NCI-H2171 treated with DMSO at 0.1 percent for 48 hours (cell line): ENCODE results near the gene GORASP2.

ENCODE experiments used
- DNase-seq: peaks from one replicate; lab custom pipeline; 2025; lab: John Stamatoyannopoulos, UW

Gene GORASP2

DNA sequence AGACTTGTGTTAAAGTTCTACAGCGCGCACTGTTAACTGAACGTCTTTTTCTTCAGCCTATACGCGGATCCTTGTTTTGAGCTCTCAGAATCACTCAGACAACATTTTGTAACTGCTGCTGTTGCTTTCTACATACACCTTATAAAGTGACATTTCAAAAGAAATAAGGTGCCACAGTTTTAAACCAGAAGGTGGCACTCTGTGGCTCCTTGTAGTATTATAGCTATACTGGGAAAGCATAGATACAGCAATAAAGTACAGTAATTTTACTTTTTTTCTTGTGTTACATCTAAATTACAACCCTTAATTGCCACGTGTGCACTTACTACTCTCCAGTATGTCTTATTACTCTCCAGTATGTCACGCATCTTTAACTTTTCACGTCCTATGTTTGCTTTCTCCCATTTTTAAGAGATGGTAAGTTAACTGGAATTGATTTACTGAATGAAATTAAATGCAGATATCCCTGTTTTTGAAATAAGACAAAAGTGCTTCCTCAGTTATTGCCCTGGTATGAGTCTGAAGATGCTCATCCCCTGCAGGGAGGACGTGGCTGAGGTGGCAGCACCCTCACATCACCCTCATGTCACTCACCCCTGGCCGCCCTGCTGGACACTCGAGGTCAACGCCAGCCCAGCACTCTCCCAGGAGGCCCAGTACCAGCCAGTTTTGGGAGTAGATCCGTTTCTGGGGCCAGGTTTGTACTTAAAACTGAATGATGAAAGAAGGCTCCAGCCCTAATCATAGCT lies 37.8 kb downstream of the GORASP2 start:
- DNase-seq: no peak

DNA sequence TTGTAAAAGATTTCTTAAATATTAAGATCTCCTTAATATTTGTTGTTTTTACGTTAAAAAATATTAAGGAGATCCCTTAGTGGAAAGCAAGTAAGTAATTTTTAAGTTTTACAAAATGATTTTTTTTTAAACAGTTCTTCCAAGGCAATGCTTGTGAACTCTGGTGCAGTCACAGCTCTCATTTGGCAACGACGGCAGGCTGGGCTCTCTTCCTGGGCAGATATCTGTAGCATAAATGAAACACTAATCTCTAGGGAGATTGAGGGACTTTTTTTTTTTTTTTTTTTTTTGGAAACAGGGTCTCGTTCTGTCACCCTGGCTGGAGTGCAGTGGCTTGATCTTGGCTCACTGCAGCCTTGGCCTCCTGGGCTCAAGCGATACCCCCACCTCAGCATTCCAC lies 38.5 kb downstream of the GORASP2 start:
- no peak for DNase-seq

DNA sequence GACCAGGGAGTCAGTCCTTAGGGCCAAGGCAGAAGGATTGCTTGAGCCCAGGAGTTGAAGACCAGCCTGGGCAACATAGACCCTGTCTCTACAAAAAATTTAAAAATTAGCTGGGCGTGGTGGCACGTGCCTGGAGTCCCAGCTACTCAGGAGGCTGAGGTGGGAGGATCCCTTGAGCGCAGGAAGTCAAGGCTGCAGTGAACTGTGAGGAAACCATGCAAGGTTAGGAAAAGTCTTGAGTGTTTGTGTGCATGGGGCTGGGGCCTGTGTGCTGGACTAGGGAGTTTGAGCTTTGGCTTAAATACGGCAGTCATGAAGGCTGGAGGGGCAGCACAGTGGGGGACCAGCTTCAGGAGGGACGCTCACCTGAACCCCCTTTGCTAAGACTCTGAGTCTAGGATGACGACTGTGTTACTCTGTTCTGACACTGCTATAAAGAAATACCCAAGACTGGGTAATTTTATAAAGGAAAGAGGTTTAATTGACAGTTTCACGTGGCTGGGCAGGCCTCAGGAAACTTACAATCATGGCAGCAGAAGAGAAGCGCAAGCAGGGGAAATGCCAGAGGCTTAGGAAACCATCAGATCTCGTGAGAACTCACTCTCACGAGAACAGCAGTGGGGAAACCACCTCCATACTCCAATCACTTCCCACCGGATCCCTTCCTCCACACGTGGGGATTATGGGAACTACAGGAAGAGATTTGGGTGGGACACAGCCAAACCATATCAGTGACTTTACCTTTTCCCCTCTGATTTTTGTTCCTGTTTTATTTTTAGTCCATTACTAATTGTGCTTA lies 39.4 kb downstream of the GORASP2 start:
- DNase-seq: no peak

DNA sequence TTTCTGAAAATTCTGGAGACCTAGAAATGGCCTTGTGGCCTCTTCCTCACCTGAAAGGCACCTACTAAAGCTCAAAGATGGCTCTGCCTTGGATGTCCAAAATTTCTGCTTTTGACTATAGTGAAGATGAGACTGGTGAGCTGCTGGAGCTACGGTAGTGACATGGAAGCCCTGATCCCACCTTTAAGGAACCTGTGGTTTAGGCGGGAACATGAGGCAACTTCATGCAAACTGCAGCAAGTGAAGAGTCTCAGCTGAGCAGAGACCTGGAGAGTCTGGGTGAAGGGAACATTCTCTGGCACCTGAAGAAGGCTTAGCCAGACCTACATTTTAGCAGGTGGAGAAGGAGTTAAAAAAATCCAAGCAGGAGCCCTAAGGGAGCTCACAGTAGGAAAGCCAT lies 40.0 kb downstream of the GORASP2 start:
- no peak for DNase-seq

DNA sequence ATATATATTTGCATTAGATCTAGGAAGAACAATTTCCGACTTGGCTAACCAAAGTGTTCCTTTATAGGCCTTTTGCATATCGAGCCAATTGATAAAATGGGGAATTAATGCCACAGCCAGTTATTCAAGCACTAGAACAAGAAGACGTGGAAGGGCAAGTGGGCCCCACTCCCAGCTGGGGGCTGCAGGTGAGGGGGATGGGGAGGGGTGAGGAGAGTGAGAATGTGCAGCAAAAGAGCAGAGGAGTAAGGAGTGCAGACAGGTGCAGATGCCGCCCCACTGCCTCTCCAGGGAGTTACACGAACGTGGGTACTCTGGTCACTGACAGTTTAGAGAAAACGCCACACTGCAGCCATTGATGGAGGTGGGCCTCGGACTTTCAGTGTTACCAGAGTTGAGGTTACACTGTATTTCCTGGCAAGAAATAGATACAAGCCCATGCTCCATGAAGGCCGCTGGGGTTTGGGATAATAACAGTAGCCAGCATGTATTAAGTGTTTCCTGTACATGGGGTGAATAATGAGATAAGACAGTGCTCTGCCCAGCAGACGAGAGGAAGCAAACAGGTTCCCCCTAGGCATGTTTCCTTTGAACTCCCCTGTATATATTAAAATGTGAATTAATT lies 40.9 kb downstream of the GORASP2 start:
- peak; percentile 10 for DNase-seq

DNA sequence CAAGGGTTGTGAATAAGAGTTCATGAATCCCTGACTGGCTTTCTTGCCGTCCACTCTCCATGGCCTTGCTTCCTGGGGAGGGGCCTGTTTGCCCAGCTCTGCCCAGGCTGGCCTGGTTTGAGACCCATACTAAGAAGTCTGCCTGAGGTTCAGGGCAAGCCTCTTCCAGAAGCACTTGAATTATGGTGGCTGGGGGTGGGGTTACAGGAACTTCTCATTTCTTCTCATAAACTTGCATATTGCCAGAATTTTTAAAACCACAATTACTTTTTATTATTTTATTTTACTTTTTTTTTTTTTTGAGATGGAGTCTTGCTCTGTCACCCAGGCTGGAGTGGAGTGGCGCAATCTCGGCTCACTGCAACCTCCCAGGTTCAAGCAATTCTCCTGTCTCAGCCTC lies 42.0 kb downstream of the GORASP2 start:
- DNase-seq: no peak

DNA sequence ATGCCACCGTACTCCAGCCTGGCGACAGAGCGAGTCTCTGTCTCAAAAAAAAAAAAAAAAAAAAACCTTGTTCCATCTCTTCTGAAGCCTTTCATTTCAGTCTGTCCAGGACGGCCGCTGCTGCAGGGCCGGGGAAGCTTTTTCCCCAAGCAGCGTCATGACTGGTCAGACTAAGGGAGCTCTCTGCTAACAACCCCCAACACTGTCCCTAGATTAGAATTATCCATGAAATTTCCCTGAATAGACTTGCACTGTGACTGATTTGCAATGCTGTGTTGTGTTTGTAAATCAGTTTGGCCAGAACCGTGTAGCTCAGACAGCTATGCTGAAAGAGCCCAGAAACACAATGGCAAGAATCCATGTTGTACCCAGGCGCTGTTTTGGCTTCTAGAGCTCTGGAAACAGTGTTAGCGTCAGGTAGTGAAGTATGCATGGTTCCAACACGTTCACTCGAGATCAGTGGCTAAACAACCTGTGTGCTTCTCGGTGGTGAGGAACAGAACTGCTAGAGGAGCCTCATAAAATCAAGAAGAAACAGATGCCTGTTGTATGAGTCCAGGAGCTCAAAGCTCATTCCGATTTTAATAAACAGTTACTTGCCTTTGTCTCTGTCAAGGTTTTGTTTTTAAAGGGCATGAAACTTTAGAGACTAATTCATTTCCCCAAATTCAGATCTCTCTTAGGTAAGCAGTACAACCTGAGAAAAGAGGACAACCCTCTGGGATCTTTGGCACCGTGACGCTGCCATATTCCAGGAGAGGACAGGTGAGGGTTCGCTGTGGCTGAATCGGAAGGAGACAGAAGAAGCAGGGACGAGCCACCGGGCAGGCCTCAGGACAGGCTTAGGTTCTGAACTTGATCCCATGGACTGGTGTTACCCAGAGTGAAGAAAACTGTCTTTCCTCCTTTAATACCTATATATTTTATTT lies 43.5 kb downstream of the GORASP2 start:
- DNase-seq: peak; percentile 37

DNA sequence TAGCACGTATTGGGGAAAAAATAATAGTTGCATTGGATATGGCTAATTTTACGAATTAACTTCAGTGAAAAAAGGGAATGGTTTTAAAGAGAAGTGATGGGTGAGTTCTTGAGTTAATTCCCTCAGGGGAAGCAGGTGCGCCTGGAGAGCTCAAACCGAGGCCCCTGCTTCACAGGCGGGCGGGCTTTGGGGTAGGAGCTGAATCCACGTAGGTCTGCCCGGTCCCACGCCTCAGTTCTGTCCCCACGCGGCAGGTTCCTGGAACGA lies 44.1 kb downstream of the GORASP2 start:
- no peak for DNase-seq

DNA sequence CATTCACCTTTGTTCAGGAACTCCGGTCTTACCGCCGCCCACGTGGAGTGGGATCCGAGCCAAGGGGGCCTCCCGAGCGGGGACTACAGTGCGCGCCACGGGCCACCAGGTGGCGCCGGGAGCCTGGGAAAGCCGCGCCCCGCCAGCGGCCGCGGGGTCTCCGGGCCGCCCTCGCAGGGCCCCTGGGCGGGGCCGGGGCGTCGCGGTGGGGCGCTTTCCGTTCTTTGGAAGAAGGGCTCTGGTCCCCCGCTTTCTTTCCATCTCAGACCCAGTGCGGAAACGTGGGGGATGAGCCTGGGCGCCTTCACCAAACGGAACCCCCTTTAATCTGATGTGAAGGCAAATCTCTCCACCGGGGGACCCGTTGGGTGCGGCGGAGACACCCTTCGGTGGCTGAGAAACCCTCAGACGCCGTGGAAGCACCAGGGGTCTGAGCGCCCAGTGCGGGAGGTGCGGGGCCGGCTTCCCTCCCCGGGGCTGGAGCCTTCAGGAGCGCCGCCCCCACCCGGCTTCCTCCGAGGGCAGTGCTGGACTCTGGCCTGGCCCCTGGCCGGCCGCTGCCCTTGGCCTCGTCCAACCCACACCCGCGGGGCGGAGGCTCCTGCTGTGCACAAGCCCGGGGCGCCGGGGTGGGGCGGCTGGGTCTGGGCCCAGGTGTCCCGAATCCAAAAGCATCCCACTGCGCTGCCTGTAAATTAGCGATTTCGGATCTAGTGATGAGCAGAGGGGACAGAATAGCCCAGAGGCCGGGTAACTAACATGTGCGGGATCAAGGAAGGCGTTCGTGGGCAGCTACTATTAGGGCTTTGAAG lies 44.6 kb downstream of the GORASP2 start:
- DNase-seq: peak; percentile 87

DNA sequence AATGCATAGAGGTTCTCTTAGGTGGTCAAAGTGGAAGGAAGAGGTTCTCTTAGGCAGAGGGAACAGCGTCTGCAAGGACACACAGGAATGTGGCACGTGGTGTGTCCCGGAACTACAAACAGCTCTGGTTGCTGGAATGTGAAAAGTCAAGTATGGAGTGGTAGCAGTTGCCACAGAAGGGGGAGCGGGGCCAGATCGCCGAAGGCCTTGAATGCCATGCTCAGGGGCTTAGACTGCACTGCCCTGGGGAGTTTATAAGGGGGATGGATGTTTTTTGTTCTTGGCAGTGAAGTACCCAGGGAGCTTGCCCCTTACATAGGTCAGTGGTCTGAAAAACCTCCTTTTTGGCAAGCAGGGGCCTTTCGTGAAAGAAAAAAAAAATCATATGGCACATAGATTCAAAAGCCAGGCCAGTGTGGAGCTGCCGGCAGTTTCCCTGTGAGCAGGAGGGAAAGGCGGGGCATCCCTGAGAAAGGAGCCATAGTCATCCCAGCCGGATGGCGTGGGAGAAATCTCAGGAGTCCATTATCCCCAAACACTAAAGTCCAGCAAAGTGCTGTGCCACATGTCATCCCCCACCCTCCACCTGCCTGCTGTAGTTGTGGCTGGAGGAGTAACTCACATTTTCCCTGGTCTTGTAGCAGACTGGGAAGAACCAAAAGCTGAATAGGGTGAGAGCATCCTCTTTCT lies 45.4 kb downstream of the GORASP2 start:
- no peak for DNase-seq

DNA sequence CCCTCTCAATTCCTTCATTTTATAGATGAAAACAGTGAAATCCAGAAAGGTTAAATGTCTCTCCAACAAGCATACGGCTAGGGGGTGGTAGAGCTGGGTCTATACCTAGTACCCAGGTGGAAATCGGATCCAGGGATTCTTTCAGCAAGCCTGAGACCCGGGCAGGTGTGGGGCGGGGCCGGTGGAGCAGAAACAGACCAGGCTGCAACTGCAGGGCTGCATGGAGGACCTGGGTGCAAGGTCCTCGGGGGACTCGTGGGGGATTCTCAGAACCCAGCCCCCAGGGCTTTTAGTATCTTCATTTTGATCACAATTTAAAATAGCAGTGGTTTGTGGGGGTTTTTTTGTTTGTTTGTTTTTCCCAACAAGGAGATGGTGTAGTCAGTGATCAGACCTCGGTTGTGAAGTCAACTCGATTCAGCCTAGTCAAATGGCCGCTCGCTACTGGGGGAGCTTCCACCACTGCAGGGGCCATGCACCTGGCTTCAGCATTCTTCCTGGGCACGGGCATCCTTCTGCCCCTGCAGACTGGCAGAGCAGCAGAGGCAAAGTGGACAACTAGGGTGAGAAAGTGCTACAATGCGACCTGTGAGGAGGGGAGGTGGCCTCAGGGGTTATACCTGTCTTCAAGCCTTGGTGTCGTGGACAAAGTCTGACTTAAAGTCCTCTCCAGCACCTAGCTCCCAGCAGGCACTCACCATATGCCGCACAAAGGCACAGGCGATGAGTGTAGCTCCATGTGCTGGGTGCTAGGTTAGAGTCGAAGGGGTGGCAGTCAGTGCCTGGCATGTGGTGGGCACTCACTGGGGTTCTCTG lies 46.3 kb downstream of the GORASP2 start:
- no peak for DNase-seq

DNA sequence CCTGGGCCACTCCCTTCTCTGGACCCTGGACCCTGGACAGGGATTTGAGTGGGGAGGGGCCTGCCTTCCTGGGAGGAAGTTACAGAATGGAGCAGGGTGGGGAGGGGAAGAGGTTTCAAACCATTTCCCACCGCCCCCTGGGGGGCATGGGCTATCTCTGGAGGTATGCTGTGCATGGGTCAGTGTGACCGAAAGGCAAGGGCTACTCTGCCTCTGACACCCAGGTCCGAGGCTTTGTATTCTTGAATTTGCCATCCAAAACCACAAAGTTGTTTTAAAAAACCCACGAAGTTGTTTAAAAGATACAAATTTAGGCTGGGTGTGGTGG lies 46.9 kb downstream of the GORASP2 start:
- no peak for DNase-seq

DNA sequence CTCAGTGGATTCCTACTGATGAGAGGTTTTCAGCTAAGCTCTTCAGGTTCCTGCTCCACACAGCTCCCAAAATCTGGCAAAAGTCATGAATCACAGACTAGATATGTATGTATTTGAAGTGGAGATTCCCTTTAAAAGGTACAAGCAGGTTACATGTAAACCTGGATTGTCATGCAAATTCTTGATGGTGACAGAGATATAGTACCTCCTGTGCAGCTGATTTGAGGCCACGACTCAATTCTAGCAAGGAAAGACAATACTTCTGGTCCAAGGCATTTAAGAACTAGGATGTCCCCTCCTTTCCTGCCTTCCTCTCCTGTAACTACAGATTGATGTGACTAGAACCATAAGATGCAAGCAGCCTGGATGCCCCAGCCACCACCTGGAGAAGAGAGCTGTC lies 55.0 kb downstream of the GORASP2 start:
- no peak for DNase-seq

DNA sequence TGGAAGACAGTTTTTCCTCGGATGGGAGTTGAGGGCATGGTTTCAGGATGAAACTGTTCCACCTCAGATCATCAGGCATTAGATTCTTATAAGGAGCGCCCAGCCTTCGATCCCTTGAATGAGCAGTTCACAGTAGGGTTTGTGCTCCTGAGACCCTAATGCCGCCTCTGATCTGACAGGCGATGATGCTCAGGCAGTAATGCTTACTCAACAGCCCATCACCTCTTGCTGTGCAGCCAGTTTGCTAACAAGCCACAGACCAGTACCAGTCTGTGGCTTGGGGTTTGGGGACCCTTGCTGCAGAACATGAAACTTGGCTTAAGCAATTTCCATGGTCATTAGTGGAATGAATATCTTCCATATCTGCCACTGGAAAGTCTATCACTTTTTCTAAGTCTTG lies 56.4 kb downstream of the GORASP2 start:
- no peak for DNase-seq

DNA sequence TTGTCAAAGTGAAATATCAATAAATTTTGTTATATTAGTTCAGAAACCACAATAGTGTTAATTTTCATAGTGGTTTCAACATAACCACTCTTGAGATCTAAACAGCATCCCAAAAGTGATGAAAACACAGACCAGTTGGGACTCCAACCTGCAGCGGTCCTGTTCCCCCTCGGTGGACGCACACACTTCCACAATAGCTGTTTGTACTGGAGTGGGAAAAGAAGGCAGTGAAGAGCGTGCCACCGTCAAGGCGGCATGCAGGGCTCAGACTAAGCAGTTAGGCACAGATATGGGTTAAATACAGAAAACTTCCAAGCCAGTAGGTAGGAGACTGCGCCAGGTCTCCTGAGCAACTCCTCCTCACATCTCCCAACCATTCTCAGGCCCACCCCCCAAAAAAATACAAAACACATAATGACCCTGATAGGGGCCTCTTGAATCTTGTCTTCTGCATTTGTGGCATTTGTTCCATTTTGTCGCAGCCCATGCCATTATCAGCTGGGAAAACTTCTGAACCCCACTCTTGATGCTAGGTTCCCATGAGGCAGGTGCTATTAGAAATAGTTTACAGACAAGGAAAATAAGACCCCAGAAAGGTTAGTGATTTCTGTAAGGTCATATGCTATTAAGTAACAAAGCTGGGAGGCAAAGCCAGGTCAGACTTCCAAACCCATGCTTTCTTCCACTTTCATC lies 57.7 kb downstream of the GORASP2 start:
- no peak for DNase-seq

DNA sequence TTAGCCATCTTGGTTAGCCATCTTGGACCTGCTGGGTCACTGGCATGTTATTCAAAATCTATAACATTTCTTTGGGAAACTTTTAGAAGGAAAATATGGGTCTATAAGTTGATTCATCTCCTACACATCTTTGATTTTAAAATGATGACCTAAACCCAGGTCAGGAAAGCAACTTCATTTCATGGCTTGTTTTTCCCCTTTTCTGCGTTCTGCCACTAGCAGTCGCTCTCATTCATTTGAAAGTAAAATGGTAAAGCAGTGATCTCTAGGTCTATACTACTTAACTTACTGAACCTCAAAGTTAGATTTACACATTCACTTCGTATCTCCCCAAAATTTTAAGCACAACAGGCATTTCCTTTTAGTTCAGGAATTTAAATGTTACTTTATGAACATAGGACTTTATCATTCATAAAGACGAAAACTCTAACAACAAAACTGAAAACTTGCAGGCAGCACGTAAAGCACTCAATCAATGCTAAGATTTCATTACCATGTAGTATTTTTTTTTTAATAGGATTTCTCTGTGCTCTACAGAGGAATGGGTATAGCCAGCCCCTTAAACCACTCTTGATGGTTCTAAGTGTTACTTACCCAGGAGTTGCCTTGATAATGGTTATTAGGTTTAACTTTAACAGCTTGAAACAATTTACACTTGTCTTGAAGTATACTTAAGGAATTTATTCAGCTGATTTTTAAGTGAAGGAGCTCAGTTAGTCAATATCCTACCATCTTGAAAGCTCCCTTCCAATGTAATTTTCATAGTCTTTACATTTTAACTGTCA lies 62.5 kb downstream of the GORASP2 start:
- DNase-seq: no peak

DNA sequence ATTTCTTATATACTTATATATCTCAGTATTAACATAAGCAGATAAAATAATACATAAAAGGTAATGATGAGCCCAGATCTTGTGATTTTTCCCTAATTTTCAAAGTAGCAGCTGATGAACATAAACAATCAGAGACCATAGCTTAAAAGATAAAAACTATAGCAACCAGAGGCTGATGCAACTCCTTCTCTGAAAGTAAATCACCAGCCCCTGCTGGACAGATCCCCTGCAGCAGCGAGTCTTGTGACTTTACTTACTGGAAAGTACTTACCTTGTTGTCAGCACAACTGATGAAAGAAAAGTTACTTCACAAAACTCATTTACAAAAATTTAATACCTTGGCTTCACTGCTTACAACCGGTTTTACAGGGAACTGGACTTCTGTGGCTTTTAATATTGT lies 67.3 kb downstream of the GORASP2 start:
- no peak for DNase-seq

DNA sequence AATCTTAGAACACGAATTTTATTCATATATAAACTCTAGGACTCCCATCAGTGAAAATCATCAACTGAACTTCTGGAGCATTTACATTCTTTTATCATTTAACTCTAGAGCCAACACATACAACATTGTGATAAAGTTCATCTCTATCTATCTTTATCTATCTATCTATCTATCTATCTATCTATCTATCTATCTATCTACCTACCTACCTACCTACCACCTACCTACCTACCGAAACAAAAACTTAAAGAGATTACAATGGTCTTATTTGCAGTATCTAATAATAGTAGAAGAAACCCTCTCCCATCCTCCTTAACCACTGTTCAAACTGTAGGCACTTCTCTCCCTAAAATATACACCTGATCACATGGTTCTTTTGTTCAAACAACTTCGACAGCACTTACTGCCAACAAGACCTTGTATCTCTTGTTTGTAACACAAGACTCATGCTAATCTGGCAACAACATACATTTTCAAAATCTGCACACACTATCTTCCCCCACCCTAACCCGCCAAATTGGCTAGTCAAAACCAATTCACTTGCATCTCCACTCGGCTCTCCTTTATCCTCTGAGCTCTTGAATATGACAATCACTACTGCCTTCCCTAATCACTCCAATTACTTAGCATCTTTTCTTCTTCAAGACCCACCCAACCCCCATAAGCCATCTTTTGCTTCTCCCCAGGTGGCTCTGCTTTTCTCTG lies 69.0 kb downstream of the GORASP2 start:
- no peak for DNase-seq
